Measurements from ENCODE around the gene KBTBD7.

KBTBD7 gene

DNA sequence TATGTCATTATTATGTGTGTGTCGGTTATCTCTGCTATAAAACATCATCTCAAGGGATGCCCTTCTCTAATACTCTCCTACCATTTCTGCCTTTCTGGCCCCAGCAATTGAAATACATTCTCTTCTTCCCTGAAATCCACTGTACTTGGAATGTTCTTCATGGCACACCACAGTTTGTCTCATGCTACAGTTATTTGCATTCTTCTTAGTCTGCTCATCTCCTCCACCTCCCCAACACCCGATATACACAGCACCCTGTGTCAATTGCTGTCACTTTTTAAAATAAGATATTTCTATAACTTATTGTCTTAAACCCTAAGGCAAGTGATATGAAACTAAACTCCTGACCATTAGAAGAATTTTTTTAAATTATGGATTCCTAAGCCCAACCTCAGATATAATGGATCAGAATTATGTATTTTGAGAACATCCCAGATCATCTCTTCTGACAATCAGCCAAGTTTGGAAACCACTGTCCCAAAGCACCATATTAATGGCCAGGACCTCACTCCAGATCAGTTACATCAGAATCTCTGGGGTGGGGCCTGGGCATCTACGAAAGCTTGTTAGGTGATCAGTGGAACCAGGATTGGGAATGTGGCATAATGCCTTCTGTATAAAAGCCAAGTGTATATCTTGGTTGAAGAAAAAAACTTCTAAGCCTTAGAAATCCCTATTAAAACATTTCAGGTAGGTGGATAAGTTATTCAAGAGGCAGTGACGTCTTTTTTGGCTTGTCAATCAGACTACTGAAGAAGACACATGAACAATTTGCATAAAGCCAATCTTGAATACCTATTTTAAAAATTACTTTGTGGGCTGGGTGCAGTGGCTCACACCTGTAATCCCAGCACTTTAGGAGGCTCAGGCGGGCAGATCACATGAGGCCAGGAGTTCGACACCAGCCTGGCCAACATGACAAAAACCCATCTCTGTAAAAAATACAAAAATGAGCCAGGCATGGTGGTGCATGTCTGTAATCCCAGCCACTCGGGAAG is 30.0 kb upstream of the KBTBD7 start:
- TF ChIP-seq ZNF529 (tag by site-specific recombination; IDR thresholded peaks at IDR 0.05; ENCODE audit: insufficient replicate concordance) = no peak
- no peak for TF ChIP-seq BCL11A (tag by site-specific recombination; IDR thresholded peaks at IDR 0.05; ENCODE audit: low read depth)
- no peak for TF ChIP-seq ZNF19 (tag by site-specific recombination; IDR thresholded peaks at IDR 0.05; ENCODE audit: low read depth)
- TF ChIP-seq ZNF530 (tag by site-specific recombination; IDR thresholded peaks at IDR 0.05; ENCODE audit: low read depth) = no peak
- no peak for TF ChIP-seq HOXA7 (CRISPR knock-in tag; IDR thresholded peaks at IDR 0.05; ENCODE audit: borderline replicate concordance)
- no peak for TF ChIP-seq ZNF26 (tag by site-specific recombination; IDR thresholded peaks at IDR 0.05)
- H3K9me3 ChIP-seq (ENCODE audit: control insufficient read depth, insufficient read depth, low read depth, low read length) = no peaks in the 10 kb centered on the region
- peaks cover 2 to 4% of the 10 kb centered on the region in 2 experiments for H3K36me3 ChIP-seq (ENCODE audit: control insufficient read depth in 2 of 2, insufficient read depth in 1 of 2, low read length in 2 of 2)
- H3K4me1 ChIP-seq (ENCODE audit: control insufficient read depth, insufficient read depth, low read length) = no peaks in the 10 kb centered on the region
- CTCF ChIA-PET = interaction anchor here (0.6 kb wide), 1 partner anchor 9 kb away, joined by 3 read pairs; no protein-coding TSS in a partner anchor
- no peak overlapping the region for H3K4me3 ChIP-seq (ENCODE audit: low read depth, low read length)
- no peak overlapping the region for H3K27ac ChIP-seq (ENCODE audit: extremely low read depth, low read depth, low read length)
- POLR2A ChIA-PET = no interaction called here

GRCh38 chr13:41222259-41222852 is 28.0 kb upstream of the KBTBD7 start:
- H3K9me3 ChIP-seq (ENCODE audit: control insufficient read depth, insufficient read depth, low read depth, low read length) = no peaks in the 10 kb centered on the region
- no peak overlapping the region for H3K4me3 ChIP-seq (ENCODE audit: low read depth, low read length)
- peaks cover 0 to 4% of the 10 kb centered on the region in 2 experiments; a peak in 2 of 3 replicates for H3K36me3 ChIP-seq (ENCODE audit: control insufficient read depth in 2 of 2, insufficient read depth in 1 of 2, low read length in 2 of 2)
- no peaks in the 10 kb centered on the region for H3K4me1 ChIP-seq (ENCODE audit: control insufficient read depth, insufficient read depth, low read length)
- CTCF ChIA-PET = interaction anchor here (0.6 to 1.7 kb wide), 8 partner anchors 10 to 168 kb away, joined by 3 to 11 read pairs (median 4); no protein-coding TSS in a partner anchor
- H3K27ac ChIP-seq (ENCODE audit: extremely low read depth, low read depth, low read length) = no peak overlapping the region
- TF ChIP-seq ZNF660 (tag by site-specific recombination; IDR thresholded peaks at IDR 0.05) (0 out of 2 replicates have a peak, but pooled peaks have one; percentile 29), ZNF2 (tag by site-specific recombination; IDR thresholded peaks at IDR 0.05) (0 out of 2 replicates have a peak, but pooled peaks have one; percentile 28), MYNN (tag by site-specific recombination; IDR thresholded peaks at IDR 0.05; ENCODE audit: borderline replicate concordance) (no peak)
- POLR2A ChIA-PET = no interaction called here

- Histone ChIP-seq H3K27ac (ENCODE audit: extremely low read depth, low read depth, low read length) (no peak overlapping the region), H3K36me3 (ENCODE audit: control insufficient read depth in 2 of 2, insufficient read depth in 1 of 2, low read length in 2 of 2) (peaks cover 0 to 4% of the 10 kb centered on the region in 2 experiments; a peak in 2 of 3 replicates), H3K4me3 (ENCODE audit: low read depth, low read length) (no peak overlapping the region), H3K9me3 (ENCODE audit: control insufficient read depth, insufficient read depth, low read depth, low read length) (no peaks in the 10 kb centered on the region), H3K4me1 (ENCODE audit: control insufficient read depth, insufficient read depth, low read length) (no peaks in the 10 kb centered on the region)
- TF ChIP-seq ZNF324 (tag by site-specific recombination; IDR thresholded peaks at IDR 0.05) (no peak), ZNF37A (tag by site-specific recombination; IDR thresholded peaks at IDR 0.05) (no peak), ZNF112 (tag by site-specific recombination; IDR thresholded peaks at IDR 0.05) (no peak), KLF9 (tag by site-specific recombination; IDR thresholded peaks at IDR 0.05; ENCODE audit: low read depth) (no peak), PRDM10 (tag by site-specific recombination; IDR thresholded peaks at IDR 0.05) (no peak), ZNF23 (tag by site-specific recombination; IDR thresholded peaks at IDR 0.05; ENCODE audit: borderline replicate concordance) (no peak), ZNF138 (tag by site-specific recombination; IDR thresholded peaks at IDR 0.05; ENCODE audit: borderline replicate concordance) (no peak), ZNF211 (tag by site-specific recombination; IDR thresholded peaks at IDR 0.05; ENCODE audit: low read depth) (no peak), ATF2 (tag by site-specific recombination; IDR thresholded peaks at IDR 0.05; ENCODE audit: low read depth) (no peak)
- TF ChIP-seq, protein P1, sequence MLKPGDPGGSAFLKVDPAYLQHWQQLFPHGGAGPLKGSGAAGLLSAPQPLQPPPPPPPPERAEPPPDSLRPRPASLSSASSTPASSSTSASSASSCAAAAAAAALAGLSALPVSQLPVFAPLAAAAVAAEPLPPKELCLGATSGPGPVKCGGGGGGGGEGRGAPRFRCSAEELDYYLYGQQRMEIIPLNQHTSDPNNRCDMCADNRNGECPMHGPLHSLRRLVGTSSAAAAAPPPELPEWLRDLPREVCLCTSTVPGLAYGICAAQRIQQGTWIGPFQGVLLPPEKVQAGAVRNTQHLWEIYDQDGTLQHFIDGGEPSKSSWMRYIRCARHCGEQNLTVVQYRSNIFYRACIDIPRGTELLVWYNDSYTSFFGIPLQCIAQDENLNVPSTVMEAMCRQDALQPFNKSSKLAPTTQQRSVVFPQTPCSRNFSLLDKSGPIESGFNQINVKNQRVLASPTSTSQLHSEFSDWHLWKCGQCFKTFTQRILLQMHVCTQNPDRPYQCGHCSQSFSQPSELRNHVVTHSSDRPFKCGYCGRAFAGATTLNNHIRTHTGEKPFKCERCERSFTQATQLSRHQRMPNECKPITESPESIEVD (tag by site-specific recombination; IDR thresholded peaks at IDR 0.05) = no peak
- ChIA-PET CTCF (interaction anchor here (0.6 to 0.7 kb wide), 5 partner anchors 22 to 208 kb away, joined by 3 to 8 read pairs (median 4); no protein-coding TSS in a partner anchor), POLR2A (no interaction called here)
These were observed 26.0 kb upstream of the KBTBD7 start for GRCh38 chr13:41220401-41220800.

Measured in HEK293 (cell line).